ENCODE data around the gene CLEC4E. TPM values are rescaled to one million over a fixed set of nuclear protein-coding genes. Genes with fewer than 3 reads are reported as not detected.
A peak's percentile ranks its signal among the peaks of the same experiment; 100 is the strongest.

Gene CLEC4E
- total RNA-seq, 1 experiment from 2014 or later: not detected

- intact Hi-C loops (cut with micrococcal nuclease): no loop called here
These were observed 40.5 kb upstream of the CLEC4E start for GRCh38 chr12:8581098-8581784.

GRCh38 chr12:8577879-8578278, 37.2 kb upstream of the CLEC4E start:
- ChIA-PET CTCF (interaction anchor here (3.0 kb wide), 1 partner anchor 34 kb away, joined by 11 read pairs; no protein-coding TSS in a partner anchor), RAD21 (ENCODE audit: low non-redundant PET in 1 of 2, low total read pairs in 2 of 2, uncharacterized antibody in 2 of 2, unreplicated experiment in 2 of 2) (no interaction called here), POLR2A (no interaction called here)
- H3K4me1 ChIP-seq (ENCODE audit: control insufficient read depth in 1 of 2, insufficient read depth in 2 of 2, low read length in 2 of 2): no peaks in the 10 kb centered on the region
- no peak for DNase-seq (ENCODE audit: low read depth, low spot score)
- H3K36me3 ChIP-seq (ENCODE audit: control insufficient read depth in 1 of 2, insufficient read depth in 2 of 2, low read length in 2 of 2): no peaks in the 10 kb centered on the region
- ATAC-seq: no peak
- intact Hi-C loops (cut with micrococcal nuclease): no loop called here
- no peaks in the 10 kb centered on the region for H3K9me3 ChIP-seq (ENCODE audit: control insufficient read depth in 1 of 2, insufficient read depth in 1 of 2, low read depth in 1 of 2, low read length in 2 of 2)
- no peaks in the 10 kb centered on the region for H3K27me3 ChIP-seq (ENCODE audit: insufficient read depth, low read length)
- H3K4me3 ChIP-seq (replicated peaks in 1 of 2; ENCODE audit: low read depth in 1 of 2, low read length in 2 of 2): no peak overlapping the region
- no TSS peak for BruUV-seq (replicated peaks)
- no peaks in the 10 kb centered on the region for H3K9me2 ChIP-seq (ENCODE audit: insufficient read depth)
- H3K9ac ChIP-seq (ENCODE audit: low read length): no peak overlapping the region
- no peak for TF ChIP-seq ATF3 (IDR thresholded peaks at IDR 0.05)
- TF ChIP-seq CTCF (IDR thresholded peaks at IDR 0.05 in 2 of 3, conservative IDR thresholded peaks at IDR 0.05 in 1 of 3; ENCODE audit: borderline replicate concordance in 1 of 3, insufficient read depth in 1 of 3, low read depth in 2 of 3, low read length in 2 of 3): 0 out of 6 replicates have a peak, but pooled peaks of 1 of the 3 experiments have one; percentile 11
- no peak overlapping the region for H3K4me2 ChIP-seq (ENCODE audit: low read length)
- H4K20me1 ChIP-seq (ENCODE audit: insufficient read depth): no peaks in the 10 kb centered on the region
- no peaks in the 10 kb centered on the region for H3K79me2 ChIP-seq (ENCODE audit: insufficient read depth, low read length)
- no peak overlapping the region for H3K27ac ChIP-seq (ENCODE audit: low read depth, low read length)
- H2AFZ ChIP-seq (ENCODE audit: low read depth, low read length, poor library complexity, severe bottlenecking): no peak overlapping the region

More at GRCh38 chr12:8581098-8581784, 40.5 kb upstream of the CLEC4E start:
- Histone ChIP-seq H3K4me2 (ENCODE audit: low read length) (no peak overlapping the region), H3K36me3 (ENCODE audit: control insufficient read depth in 1 of 2, insufficient read depth in 2 of 2, low read length in 2 of 2) (no peaks in the 10 kb centered on the region), H3K9me3 (ENCODE audit: control insufficient read depth in 1 of 2, insufficient read depth in 1 of 2, low read depth in 1 of 2, low read length in 2 of 2) (no peaks in the 10 kb centered on the region), H3K9me2 (ENCODE audit: insufficient read depth) (no peaks in the 10 kb centered on the region), H3K27me3 (ENCODE audit: insufficient read depth, low read length) (no peaks in the 10 kb centered on the region), H3K9ac (ENCODE audit: low read length) (no peak overlapping the region), H3K27ac (ENCODE audit: low read depth, low read length) (no peak overlapping the region), H2AFZ (ENCODE audit: low read depth, low read length, poor library complexity, severe bottlenecking) (no peak overlapping the region), H4K20me1 (ENCODE audit: insufficient read depth) (no peaks in the 10 kb centered on the region), H3K79me2 (ENCODE audit: insufficient read depth, low read length) (no peaks in the 10 kb centered on the region), H3K4me3 (replicated peaks in 1 of 2; ENCODE audit: low read depth in 1 of 2, low read length in 2 of 2) (no peak overlapping the region), H3K4me1 (ENCODE audit: control insufficient read depth in 1 of 2, insufficient read depth in 2 of 2, low read length in 2 of 2) (no peaks in the 10 kb centered on the region)
- DNase-seq (ENCODE audit: low read depth, low spot score) (no peak), ATAC-seq (no peak)
- ChIA-PET CTCF (no interaction called here), RAD21 (ENCODE audit: low non-redundant PET in 1 of 2, low total read pairs in 2 of 2, uncharacterized antibody in 2 of 2, unreplicated experiment in 2 of 2) (no interaction called here), POLR2A (no interaction called here)
- TF ChIP-seq RAD21 (IDR thresholded peaks at IDR 0.05; ENCODE audit: low read depth) (no peak), ZFX (IDR thresholded peaks at IDR 0.05) (no peak)
- no TSS peak for BruUV-seq (replicated peaks)

All from HCT116 (cell line).